Stimulated activated CD8-positive, alpha-beta memory T cell treated with anti-CD3 and anti-CD28 coated beads, Interleukin-15, amount 100 ng/mL, for 4 hours (primary cell): ENCODE measurements around the gene SEC14L5.
"Not testable (repeated sequence)": the region's sequence is repeated elsewhere in the genome, so short reads cannot be mapped to it uniquely, and the experiment has no call there.

Source experiments
- DNase-seq, 2 donors: peaks; one replicate each; pipeline ENCODE4 v3.0.0-alpha.2; 2020; ENCODE audit warnings: low read depth in 2 of 2

Gene SEC14L5

DNA sequence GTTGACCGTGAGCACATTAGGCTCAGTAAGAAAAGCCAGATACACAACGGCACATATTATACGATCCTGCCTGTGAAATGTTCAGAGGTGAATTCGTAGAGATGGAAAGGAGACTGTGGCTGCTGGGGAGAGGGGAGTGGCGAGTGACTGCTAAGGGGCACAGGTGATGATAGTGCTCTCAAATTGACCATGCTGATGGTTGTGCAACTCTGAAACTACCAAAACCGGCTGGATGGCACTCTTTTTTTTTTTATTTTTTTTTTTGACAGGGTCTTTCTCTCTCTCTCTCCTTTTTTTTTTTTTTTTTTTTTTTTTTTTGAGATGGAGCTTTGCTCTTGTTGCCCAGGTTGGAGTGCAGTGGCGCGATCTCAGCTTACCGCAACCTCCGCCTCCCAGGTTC lies 8.1 kb upstream of the SEC14L5 start:
- DNase-seq: no peak

DNA sequence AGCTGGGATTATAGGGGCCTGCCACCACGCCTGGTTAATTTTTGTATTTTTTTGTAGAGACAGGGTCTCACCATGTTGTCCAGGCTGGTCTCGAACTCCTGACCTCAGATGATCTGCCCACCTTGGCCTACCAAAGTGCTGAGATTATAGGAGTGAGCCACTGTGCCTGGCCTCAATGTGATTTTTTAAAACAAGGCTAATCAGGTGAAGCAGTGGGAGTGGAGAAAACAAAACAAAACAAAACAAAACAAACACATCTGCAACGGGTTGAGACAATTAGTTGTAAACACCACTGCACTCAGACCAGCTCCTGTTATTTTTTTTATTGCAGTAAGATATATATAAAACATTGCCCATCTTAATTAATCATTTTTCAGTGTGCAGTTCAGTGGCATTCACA lies 6.5 kb upstream of the SEC14L5 start:
- not testable (repeated sequence) for DNase-seq

DNA sequence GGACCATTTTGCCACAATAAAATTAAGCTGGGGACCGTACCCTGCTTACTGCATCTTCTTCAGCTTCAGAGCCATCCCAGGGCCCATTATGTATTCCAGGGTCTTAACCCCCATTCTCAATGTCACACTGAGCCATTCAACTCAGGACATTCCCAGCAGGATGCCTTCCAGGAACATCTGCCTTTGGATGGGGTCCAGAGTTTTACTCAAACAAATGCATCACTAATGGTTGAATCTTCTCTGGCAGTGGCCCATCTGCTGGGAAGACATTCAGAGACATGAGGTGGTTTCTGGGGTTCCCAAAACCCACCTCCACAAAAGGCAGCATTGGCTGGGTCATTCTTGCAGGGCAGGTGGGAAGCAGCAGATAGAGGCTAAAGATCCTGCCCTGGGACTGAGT lies 3.4 kb upstream of the SEC14L5 start:
- no peak for DNase-seq

DNA sequence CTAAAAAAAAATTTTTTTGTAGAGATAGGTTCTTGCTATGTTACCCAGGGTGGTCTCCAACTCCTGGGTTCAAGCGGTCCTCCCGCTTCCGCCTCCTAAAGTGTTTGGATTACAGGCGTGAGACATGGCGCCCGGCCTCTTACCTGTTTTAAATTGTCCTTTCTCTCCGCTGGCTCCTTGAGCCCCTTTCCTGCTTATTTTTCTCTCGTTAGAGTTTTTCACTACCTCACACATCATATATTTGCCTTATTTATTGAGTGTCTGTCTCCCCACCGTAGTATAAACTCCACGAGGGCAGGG lies 760 bp upstream of the SEC14L5 start:
- no peak for DNase-seq

DNA sequence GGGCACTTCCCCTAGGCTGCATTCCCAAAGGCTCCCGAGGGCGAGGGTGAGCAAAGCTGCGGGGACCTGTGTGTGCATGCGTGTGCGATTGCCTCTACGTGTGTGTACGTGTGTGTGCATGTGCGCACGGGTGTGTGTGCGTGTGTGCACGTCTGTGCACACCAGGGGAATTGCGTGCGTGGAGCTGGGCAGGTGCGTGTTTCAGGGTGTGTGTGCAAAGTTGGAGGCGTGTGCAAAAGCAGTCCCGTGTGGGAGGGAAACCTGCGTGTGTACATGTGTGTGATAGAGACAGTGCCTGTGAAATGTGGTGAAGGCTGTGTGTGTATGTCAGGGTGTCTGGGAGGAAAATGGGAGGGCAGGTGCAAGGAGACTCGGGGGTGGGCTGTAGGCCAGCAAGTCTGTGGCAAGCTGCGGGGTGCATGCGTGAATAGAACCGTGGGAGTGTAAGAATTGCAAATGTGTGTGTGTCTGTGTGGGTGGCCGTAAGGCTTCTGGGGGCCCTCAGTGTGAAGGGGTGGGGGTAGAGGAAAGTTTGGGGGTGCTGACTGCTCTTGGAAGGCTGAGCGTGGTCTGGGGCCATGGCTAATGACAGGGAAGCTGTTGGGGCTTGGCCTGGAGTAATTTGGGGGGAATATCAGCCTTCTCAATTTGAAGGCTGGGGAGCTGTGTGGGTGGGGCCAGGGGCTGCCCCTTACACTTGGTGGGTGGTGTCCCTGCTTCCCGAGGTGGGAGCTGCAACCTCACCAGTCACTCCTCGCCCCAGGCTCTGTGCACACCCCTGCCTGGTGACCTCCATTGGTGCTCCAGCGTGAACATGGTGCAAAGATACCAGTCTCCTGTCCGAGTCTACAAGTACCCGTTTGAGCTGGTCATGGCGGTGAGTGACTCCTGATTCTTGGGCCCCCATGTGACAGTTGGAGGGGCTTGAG lies 644 bp downstream of the SEC14L5 start:
- DNase-seq: no peak

DNA sequence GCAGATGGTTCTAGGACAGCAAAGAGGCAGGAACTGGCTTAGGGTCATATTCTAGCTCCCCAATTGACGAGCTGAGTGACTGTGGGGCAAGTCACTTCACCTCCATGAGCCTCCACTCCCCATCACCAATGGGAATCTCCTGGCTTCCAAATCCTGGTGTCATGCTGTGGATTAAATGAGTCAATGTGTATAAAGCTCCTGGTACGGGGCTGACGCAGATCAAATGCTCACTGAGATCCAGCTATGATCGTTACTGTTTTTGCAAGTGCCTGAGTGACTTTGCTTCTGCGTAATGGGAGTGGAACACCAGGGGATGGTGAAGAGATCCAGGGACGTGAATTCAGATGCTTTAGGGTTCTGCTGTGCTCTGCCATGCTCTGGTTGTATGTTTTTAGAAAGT lies 2.4 kb downstream of the SEC14L5 start:
- no peak for DNase-seq

DNA sequence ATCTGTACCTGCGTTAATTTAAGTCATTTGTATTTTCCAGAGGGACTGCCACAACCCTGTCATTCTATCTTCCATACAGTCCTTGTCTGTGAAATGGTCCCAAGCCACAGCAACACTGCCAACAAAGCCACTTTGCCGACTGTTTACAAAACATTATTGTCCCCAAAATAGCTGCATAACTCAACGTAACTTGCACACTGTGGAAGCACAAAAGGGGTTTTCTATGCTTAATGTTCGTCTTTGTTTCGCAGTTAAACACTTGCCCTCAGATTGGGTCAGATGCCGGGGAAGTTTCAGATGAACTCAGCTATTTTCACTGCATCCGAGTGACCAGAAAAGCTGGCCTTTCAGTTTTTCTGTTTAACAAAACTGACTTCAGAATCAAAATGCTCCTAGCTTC lies 4.6 kb downstream of the SEC14L5 start:
- DNase-seq: no peak

DNA sequence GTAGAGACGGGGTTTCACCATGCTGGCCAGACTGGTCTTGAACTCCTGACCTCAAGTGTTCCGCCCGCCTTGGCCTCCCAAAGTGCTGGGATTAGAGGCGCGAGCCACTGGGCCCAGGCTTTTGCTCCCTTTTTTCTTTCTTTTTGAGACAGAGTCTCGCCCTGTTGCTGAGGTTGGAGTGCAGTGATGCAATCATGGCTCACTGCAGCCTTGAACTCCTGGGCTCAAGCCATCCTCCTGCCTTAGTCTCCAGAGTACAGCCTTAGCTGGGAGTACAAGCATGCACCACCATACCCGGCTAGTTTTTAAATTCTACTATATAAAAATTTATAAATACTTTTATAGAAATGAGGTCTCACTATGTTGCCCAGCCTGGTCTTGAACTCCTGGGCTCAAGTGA lies 5.4 kb downstream of the SEC14L5 start:
- not testable (repeated sequence) for DNase-seq

DNA sequence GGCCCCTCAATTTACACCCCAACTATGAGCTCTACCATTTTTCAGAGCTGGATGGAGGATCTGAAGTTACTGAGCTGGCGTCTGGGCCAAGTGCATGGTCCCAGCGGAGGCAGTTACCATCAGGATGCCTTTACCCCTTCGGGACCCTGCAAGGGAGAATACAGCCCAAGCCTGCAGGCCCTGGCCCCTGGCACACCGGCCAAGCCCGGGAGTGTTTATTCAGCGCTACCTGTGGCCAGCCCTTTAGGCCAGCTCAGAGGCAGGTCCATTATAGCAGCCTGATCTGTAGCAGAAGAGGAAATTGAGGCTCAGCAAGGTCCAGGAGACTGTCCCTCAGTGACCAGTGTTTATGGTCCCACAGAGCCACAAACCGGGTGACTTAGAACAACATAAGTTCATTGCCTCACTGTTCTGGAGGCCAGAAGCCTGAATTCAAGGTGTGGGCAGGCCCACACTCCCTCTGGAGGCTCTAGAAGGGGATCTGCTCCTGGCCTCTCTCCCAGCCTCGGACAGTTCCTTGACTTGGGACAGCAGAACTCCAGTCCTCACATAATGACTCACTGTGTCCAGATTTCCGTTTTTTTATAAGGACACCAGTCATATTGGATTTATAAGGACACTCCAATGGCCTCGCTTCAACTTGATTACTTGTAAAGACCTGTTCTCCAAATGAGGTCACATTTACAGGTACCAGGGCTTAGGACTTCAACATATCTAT lies 8.8 kb downstream of the SEC14L5 start:
- DNase-seq: no peak

DNA sequence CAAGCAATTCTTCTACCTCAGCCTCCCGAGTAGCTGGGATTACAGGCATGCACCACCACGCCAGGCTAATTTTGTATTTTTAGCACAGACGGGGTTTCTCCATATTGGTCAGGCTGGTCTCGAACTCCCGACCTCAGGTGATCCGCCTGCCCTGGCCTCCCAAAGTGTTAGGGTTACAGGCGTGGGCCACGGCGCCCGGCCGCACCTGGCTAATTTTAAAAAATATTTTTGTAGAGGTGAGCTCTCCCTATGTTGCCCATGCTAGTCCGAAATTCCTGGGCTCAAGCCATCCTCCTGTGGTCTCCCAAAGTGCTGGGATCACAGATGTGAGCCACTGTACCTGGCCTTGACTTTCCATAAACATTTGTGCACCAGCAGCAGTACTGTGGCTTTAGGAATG lies 10.1 kb downstream of the SEC14L5 start:
- DNase-seq: not testable (repeated sequence)

DNA sequence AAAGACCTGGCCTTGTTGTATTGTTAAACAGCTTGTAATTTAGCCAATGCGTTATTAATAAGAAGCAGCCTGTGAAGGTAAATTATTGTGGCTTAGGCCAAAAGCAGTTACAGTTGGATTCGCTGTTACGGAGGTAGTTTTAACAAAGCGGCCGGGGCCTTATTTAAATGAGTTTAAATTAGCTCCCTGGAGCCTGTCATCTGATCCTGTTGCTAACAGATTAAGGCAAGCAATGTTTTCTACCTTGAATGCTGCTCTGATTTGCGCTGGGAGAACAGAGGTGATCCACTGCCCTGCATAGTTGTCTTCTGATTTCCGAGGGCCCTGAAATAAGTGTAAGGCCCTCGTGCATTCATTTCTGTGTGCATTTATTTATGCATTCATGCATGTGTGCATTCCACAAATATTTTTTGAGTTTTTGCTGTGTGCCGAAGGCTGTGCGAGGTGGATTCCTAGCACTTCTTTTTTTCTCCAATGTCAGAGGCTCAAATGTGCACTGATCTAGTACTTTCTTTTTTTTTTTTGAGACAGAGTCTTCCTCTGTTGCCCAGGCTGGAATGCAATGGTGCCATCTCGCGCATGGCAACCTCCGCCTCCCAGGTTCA lies 10.9 kb downstream of the SEC14L5 start:
- no peak for DNase-seq

DNA sequence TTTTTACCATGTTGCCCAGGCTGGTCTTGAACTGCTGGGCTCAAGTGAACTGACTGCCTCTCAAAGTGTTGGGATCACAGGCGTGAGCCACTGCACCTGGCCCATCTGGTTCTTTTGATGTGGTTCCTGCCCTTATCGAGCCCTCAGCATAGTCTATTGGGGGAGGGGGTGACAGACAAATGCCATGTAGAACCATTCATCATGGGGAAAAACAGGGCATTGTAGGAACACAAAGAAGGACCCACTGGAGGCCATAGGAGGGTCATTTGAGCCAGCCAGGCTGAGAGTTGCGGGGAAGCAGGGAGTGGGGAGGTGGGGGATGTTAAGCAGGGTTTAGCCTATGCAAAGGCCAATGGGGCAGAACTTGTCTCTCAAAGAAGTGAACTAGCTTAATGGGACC lies 11.9 kb downstream of the SEC14L5 start:
- no peak for DNase-seq

DNA sequence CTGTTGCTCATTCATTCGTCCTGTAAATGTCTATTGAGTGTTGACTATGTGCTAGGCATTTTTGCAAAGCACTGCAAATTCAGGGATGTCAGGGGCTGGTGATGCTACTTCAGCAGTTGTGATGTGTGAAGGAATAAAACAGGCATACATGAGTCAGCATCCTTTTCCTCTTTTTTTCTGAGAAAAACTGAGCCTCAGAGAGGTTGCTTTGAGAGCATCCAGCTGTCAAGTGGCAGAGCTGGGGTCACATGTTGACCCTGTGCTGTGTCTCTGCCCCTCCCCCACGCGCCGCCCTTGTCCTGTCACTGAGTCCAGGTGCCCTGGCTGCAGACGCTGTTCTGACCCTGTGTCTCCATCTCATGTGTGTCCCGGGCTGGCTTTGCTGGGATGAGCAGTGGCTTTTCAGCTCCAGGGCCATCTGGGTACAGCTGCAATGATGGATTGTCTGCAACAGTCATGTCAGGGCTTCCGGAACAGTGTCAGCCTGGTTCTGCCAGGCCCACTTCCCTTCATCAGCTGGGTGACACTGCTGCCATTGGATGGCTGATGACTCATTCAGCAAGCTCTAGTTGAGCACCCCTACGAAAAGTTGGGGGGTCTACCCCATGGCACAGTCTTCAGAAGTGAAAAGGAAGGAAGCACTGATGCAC lies 14.9 kb downstream of the SEC14L5 start:
- no peak for DNase-seq

DNA sequence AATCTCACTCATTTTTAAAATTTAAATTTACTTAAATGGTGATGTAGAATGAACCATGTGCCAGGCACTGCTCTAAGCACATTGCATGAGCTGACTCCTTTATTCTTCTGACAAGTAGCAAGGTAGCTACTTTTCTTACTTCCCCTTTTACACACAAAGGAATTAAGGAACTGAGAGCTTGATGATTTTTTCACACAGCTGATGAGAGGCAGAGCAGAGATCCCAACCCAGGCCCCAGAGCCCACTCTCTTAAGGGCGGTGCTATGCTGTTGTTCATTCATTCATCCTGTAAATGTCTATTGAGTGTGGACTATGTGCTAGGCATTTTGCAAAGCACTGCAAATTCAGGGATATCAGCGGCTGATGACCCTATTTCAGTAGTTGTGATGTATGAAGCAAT lies 17.9 kb downstream of the SEC14L5 start:
- DNase-seq: no peak

DNA sequence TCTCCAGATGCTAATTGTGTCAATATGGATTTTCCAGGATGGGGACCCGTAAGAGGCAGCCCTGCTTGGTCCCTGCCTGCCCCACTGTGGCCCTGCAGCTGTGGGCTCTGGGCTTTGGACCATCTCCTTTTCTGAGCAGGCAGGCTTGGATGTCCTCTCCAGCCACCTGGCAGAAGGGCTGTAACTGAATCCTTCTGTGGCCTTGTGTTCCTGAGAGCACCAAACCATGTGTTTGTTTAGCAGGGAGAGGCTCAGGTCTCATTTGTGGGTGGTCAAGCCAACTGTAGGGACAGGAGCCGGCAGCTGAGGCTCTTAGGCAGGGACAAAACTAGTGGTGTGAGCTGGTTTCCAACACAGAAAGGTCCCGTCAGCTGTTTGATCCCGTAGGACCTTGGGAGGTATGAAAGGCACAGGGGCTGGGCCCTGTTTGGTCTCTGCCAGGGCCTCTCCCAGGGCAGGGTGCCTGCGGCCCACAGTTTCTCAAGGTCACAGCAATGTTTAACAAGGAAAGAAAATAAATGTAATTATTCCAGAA lies 18.5 kb downstream of the SEC14L5 start:
- no peak for DNase-seq

DNA sequence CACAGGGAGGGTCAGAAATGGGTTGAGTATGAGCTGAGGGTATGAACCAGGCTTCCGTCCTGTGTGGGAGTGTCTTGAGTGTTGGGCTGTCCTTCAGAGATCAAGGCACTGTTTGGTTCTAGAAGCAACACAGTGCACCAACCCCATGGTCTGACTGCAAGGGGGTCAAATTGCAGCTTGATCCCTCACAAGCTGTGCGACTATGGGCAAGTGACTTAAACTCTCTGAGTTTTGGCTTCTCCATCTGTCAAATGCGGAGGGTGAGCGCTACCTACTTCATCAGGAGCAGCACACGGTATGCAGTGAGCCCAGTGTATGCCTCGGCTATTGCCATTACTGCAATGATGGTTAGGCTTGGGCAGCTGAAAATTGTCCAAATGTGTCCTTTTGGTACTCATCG lies 21.0 kb downstream of the SEC14L5 start:
- no peak for DNase-seq

DNA sequence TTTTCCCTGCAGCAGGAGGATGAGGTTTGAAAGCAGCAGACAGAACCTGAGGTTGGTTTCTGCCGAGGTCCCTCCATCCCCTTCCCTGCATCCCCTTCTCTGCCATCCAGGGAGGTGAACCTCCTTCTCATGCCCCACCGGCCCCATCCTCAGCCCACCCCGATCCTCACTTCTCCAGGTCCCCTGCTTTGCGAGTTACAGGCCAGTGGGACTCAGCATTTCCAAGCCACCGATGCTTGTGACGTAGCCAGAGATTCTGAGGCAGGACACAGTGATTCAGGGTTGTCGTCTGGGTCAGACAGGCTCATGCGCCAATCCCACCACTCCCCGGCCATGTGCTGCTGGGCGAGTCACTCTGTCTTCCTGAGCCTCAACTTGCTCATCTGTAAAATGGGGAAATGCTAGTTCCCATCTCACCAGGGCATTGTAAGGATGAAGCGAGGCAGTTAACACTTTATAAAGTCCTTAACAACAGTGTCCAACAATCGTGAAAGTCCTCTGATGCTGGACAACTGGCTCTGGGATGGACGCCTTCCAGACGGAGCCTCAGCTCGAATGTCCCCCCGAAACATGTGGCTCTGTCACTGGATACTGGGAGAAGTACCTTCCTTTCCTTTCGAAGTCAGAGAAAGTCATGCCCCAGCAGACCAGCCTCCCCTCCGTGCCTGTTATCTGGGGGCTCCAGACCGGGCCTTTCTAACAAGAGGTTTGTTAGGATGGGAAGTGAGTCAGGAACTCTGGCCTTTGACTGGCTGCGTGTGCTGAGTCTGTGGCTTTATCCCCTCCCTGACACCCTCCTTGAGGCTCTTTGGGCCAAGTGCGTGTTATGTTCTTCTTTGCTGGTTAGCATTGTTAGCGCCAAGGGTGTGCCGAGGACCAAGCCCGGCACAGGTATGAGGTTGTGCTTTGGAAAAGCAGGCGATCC lies 21.9 kb downstream of the SEC14L5 start:
- DNase-seq: no peak

DNA sequence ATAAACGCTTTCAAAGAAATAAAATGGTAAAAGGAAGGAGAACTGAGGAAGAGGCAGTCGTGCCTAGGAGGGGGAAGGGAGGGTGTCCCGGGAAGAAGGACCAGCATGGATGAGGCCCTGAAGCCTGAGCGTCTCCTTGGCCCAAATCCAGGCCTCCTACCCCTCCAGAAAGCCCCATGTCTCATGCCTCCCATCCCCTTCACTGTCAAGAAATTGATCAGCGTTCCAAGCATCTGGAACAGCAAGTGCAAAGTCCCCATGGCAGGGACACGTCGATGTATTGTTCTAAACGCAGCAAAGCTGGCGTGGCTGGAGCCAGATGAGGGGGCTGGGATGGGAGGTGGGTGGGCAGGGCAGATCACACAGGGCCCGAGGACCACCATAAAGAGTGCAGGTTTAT lies 22.6 kb downstream of the SEC14L5 start:
- no peak for DNase-seq

DNA sequence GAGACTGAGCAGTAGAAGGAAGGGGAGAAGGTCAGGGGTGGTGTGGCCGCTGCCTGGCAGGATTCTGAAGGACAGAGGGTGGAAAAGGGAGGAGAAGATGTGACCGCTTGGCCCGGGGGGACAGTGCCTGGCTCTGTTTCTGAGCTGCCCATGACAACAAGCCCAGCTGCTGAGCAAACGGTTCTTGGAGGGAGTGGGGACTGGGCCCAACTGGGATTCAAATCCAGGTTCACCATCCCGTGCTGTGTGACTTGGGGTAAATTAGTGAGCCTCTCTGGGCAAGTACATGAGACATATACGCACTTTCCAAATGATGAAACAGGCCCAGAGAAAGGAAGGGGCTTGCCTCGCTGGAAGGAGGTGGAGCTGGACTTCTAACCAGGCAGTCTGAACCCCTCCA lies 23.3 kb downstream of the SEC14L5 start:
- no peak for DNase-seq

DNA sequence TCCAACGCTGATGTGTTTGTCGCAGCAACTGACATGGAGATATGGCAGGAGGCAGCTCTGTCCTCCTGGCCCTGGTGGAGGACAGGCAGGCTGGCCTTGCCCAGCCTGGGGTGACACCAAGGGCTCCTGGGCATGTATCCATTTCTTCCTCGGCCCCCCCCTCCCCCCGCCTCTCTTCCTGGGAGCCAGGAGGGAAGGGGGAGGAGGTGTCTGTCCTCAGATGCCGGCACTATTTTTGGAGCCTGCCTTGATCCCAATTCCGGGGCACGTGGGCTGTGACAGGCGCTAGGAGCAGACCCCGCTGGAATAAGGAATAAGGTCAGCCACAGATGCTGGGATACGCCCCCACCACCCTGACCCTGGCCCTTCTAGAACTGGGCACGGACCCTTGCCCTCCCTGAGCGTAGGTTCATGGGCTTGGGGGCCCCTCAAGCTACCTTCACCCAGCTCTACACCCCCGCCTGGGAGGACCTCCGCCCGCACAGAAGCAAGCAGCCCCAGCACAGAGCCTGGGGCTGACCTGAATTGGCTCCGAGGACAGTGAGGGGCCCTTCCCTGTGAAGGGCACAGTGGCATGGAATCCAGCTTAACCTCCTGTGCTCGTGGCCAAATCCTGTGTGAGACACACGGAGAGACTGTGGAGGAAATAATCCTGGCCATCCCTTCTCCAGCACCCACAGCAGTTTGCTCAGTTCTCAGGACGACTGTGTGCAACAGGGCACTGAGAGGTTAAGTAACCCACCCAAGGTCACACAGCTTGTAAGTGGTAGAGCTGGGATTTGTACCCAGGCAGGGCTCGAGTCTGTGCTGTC lies 24.1 kb downstream of the SEC14L5 start:
- DNase-seq: no peak
